Lower leg skin (tissue), 4 donors: ENCODE data around the gene TCAP. TPM values are rescaled to one million over a fixed set of nuclear protein-coding genes. Genes with fewer than 3 reads are reported as not detected.

Source experiments
- DNase-seq, 2 donors: peaks; one replicate each; pipeline ENCODE4 v3.0.0-alpha.2; 2019; ENCODE audit warnings: low spot score in 2 of 2
- H3K4me3 ChIP-seq: fragments of 200-600 bp; sonication (generic); 2 replicates; pipeline ENCODE4 v1.5.1; 2017; ENCODE audit warnings: mild to moderate bottlenecking, low read depth; ENCODE audit not compliant: poor library complexity, severe bottlenecking
- CTCF ChIP-seq, 3 donors: fragments of 450-650 bp; IDR thresholded peaks; one replicate each; pipeline ENCODE4 v1.5.1; 2016; ENCODE audit warnings: antibody characterized with exemption in 3 of 3, mild to moderate bottlenecking in 3 of 3, moderate library complexity in 2 of 3
- POLR2A ChIP-seq, 2 donors: fragments of 450-650 bp; IDR thresholded peaks; one replicate each; pipeline ENCODE4 v1.6.1; 2016 to 2017; ENCODE audit warnings: antibody characterized with exemption in 2 of 2, mild to moderate bottlenecking in 1 of 2, moderate library complexity in 1 of 2
- whole genome bisulfite sequencing, 2 donors: methylation state at CpG; one replicate each; pipeline ENCODE4 v1.1.5; 2018; 5-methylcytosine and 5-hydroxymethylcytosine counted together
- intact Hi-C: fragments of 100-400 bp; cut with DNase I; formaldehyde crosslinking; loops from one replicate; pipeline ENCODE4 v1.15.0; 2023; ENCODE audit warnings: low total_unique reads
- total RNA-seq, 4 donors: library from RNA; depleted of rRNA; stranded (reverse); fragments of >200 nt; gene quantifications; one replicate each; pipeline ENCODE4 v1.1.0, GENCODE V29; 2016

The TCAP gene
- total RNA-seq, 4 donors from 2014 or later = 0.44 to 3.8 (median 0.62) TPM; not detected in 1

GRCh38 chr17:39658346-39658745 lies 6.8 kb upstream of the TCAP start:
- DNase-seq = no peak
- intact Hi-C loops = no loop called here
- 89 to 95% methylated on average over 10 to 11 of the region's 11 CpGs for WGBS, 2 donors
- TF ChIP-seq CTCF (IDR thresholded peaks at IDR 0.05) = no peak
- TF ChIP-seq POLR2A (IDR thresholded peaks at IDR 0.05) = no peak
- no peak overlapping the region for H3K4me3 ChIP-seq

- no peak for TF ChIP-seq CTCF (IDR thresholded peaks at IDR 0.05)
- TF ChIP-seq POLR2A (IDR thresholded peaks at IDR 0.05) = no peak
- no peak for DNase-seq
- H3K4me3 ChIP-seq = no peak overlapping the region
- intact Hi-C loops = no loop called here
- 91 to 94% methylated on average over 3 of the region's 3 CpGs for WGBS, 2 donors
These were observed 6.4 kb upstream of the TCAP start for GRCh38 chr17:39658760-39659159.

DNA sequence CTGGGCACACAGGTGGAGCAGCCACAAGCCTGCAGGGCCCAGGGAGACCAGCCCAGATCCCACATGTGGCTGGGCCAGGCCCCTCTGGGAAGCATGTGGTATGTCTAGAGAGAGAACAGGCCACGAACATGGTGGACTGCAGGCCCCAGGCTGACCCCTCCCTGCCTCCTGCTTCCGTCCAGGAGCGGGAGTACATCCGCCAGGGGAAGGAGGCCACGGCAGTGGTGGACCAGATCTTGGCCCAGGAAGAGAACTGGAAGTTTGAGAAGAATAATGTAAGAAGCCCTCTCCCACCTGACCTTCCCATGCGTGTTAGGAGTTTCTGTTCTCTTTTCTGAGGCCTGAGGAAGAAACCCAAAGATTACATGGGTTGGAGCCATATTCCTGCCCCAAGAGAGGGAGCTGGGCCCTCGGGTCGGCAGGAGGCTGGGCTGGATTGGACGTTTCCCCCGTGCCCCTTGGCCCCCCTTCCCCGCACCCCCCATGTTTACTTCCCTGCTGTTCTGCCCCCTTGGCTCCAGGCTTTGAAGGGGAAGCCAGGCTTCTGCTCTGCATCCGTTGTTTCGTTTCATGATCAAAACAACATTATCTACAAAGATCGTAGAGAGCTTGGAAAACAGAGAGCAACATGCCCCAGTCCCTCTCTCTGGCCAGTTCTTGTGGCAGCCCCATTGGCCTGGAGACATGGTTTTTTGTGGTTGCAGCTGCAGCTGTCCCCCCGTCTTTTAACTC lies 5.7 kb upstream of the TCAP start:
- 62 to 68% methylated on average over 15 of the region's 15 CpGs for WGBS, 2 donors

GRCh38 chr17:39660011-39660360 lies 5.2 kb upstream of the TCAP start:
- WGBS, 2 donors = 78 to 89% methylated on average over 4 to 5 of the region's 5 CpGs
- no peak overlapping the region for H3K4me3 ChIP-seq
- DNase-seq = no peak
- intact Hi-C loops = no loop called here
- TF ChIP-seq POLR2A (IDR thresholded peaks at IDR 0.05) (no peak), CTCF (IDR thresholded peaks at IDR 0.05) (no peak)

More for the DNA sequence above, 5.7 kb upstream of the TCAP start:
- H3K4me3 ChIP-seq = no peak overlapping the region
- TF ChIP-seq POLR2A (IDR thresholded peaks at IDR 0.05) (no peak), CTCF (IDR thresholded peaks at IDR 0.05) (no peak)
- no peak for DNase-seq
- intact Hi-C loops = no loop called here

- 86 to 91% methylated on average over 29 to 30 of the region's 35 CpGs for WGBS, 2 donors
- intact Hi-C loops = no loop called here
- no peak for TF ChIP-seq CTCF (IDR thresholded peaks at IDR 0.05)
- no peak for TF ChIP-seq POLR2A (IDR thresholded peaks at IDR 0.05)
- no peak for DNase-seq
- no peak overlapping the region for H3K4me3 ChIP-seq
These were observed 4.5 kb upstream of the TCAP start for GRCh38 chr17:39660397-39661385.
